ENCODE results near the gene SMAD4.

DNA sequence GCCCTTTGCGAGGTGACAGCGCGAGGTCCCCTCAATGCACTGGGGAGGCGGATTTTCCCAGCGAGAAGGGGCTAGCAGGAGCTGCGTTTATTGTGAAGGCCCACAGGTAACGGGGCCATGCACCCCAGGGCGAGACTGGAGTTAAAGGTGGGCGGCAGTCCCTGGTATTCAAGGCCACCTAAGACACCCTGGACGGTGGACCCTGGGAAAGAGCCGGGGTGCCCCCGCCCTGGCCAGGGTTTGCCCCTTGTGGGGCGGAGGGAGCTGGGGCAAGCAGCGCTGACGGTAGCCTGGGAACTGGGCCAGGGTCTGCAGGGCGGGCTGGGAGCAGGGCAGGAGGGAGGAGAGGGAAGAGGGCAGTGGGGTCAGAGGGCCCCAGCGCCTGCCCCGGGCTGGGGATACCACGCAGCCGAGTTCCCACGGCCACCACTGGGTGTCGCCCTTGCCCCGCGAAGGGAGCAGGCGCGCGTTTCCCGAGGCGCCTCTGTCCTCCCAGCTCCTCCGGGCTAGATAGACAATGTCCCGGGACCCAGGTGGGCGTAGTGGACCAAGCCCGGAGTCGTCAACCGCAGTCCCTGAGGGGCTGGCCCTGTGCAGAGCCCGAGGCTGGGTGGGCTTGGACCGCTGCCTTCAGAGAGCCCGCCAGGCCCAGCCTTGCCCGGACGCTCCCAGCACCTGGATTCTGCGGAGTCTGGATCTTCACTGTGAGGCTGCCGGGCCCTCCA, 80.2 kb downstream of the SMAD4 start:
- TF ChIP-seq, protein P1, sequence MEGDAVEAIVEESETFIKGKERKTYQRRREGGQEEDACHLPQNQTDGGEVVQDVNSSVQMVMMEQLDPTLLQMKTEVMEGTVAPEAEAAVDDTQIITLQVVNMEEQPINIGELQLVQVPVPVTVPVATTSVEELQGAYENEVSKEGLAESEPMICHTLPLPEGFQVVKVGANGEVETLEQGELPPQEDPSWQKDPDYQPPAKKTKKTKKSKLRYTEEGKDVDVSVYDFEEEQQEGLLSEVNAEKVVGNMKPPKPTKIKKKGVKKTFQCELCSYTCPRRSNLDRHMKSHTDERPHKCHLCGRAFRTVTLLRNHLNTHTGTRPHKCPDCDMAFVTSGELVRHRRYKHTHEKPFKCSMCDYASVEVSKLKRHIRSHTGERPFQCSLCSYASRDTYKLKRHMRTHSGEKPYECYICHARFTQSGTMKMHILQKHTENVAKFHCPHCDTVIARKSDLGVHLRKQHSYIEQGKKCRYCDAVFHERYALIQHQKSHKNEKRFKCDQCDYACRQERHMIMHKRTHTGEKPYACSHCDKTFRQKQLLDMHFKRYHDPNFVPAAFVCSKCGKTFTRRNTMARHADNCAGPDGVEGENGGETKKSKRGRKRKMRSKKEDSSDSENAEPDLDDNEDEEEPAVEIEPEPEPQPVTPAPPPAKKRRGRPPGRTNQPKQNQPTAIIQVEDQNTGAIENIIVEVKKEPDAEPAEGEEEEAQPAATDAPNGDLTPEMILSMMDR (IDR thresholded peaks at IDR 0.05 in 8 of 11, conservative IDR thresholded peaks at IDR 0.05 in 3 of 11), result peak; percentile 86 to 96 (median 93)
- TF ChIP-seq POLR2A (IDR thresholded peaks at IDR 0.05), result no peak
- peak in 2 of 3 donors; percentile 34 to 56 for TF ChIP-seq POLR2AphosphoS5 (IDR thresholded peaks at IDR 0.05)
